PC-9 (cell line): Measurements from ENCODE around the gene PROK2. TPM values are rescaled to one million over a fixed set of nuclear protein-coding genes. Genes with fewer than 3 reads are reported as not detected.

Experiments used
- BruUV-seq: library from RNA; stranded (reverse); fragments of 400-500 nt; replicated peaks from 2 replicates; lab custom pipeline; 2021; lab: Mats Ljungman, UMichigan
- CTCF ChIA-PET: fragments of 300-600 bp; sonication (Branson Sonifier 250); formaldehyde crosslinking; loops from one replicate; lab custom pipeline; 2022; ENCODE audit warnings: antibody characterized with exemption; lab: Charles Lee
- POLR2A ChIA-PET: fragments of 300-600 bp; sonication (Branson Sonifier 250); formaldehyde crosslinking; loops from one replicate; lab custom pipeline; 2022; ENCODE audit warnings: antibody characterized with exemption; ENCODE audit not compliant: unreplicated experiment; lab: Charles Lee
- DNase-seq, 2 experiments: peaks; one replicate each; pipeline versions ENCODE4 v3.0.0 to v3.0.0-alpha.2; 2015 to 2022; ENCODE audit warnings: mixed read lengths in 1 of 2
- H2AFZ ChIP-seq: fragments of 200-600 bp; sonication (generic); 2 replicates; pipeline ENCODE4 v1.8.1; 2017; ENCODE audit warnings: antibody characterized with exemption
- H3F3A ChIP-seq: fragments of 200-600 bp; sonication (generic); 2 replicates; pipeline ENCODE4 v1.8.1; 2017; ENCODE audit warnings: antibody characterized with exemption, mild to moderate bottlenecking, low read depth; ENCODE audit not compliant: insufficient read depth
- H3K27ac ChIP-seq: fragments of 200-600 bp; sonication (generic); 2 replicates; pipeline ENCODE4 v1.6.1; 2016; ENCODE audit warnings: mixed run types
- H3K27me3 ChIP-seq: fragments of 200-600 bp; sonication (generic); 2 replicates; pipeline ENCODE4 v1.6.1; 2016; ENCODE audit warnings: low read depth, mixed run types; ENCODE audit not compliant: insufficient read depth
- H3K36me3 ChIP-seq: fragments of 200-600 bp; sonication (generic); 2 replicates; pipeline ENCODE4 v1.6.1; 2016; ENCODE audit warnings: low read depth, mixed run types
- H3K4me1 ChIP-seq: fragments of 200-600 bp; sonication (generic); replicated peaks from 2 replicates; pipeline ENCODE4 v1.6.1; 2016; ENCODE audit warnings: mixed run types; ENCODE audit not compliant: insufficient read depth
- H3K4me2 ChIP-seq: fragments of 200-600 bp; sonication (generic); 2 replicates; pipeline ENCODE4 v1.6.1; 2017; ENCODE audit warnings: mixed run types
- H3K4me3 ChIP-seq: fragments of 200-600 bp; sonication (generic); 2 replicates; pipeline ENCODE4 v1.6.1; 2016; ENCODE audit warnings: mixed run types
- H3K79me2 ChIP-seq: fragments of 200-600 bp; sonication (generic); 2 replicates; pipeline ENCODE4 v1.6.1; 2017; ENCODE audit warnings: low read depth, mixed run types
- H3K9me2 ChIP-seq: fragments of 200-600 bp; sonication (generic); 2 replicates; pipeline ENCODE4 v1.8.1; 2017; ENCODE audit warnings: mild to moderate bottlenecking; ENCODE audit not compliant: insufficient read depth
- H3K9me3 ChIP-seq: fragments of 200-600 bp; sonication (generic); 2 replicates; pipeline ENCODE4 v1.8.1; 2016; ENCODE audit warnings: low read depth; ENCODE audit not compliant: insufficient read depth
- H4K20me1 ChIP-seq: fragments of 200-600 bp; sonication (generic); 2 replicates; pipeline ENCODE4 v1.8.1; 2017; ENCODE audit not compliant: insufficient read depth
- CTCF ChIP-seq: fragments of 200-600 bp; sonication (generic); conservative IDR thresholded peaks from 2 replicates; pipeline ENCODE4 v1.6.1; 2017; ENCODE audit warnings: mixed run types, antibody characterized with exemption, mild to moderate bottlenecking, moderate library complexity
- EZH2 ChIP-seq: fragments of 200-600 bp; sonication (generic); IDR thresholded peaks from 2 replicates; pipeline ENCODE4 v1.8.0; 2017; ENCODE audit warnings: antibody characterized with exemption, low read depth
- intact Hi-C: fragments of 100-400 bp; cut with micrococcal nuclease; formaldehyde crosslinking; loops from one replicate; pipeline ENCODE4 v1.10.0; 2022; ENCODE audit not compliant: unreplicated experiment
- total RNA-seq: library from RNA; stranded (reverse); gene quantifications from 2 replicates; pipeline ENCODE4 v1.2.3, GENCODE V29; 2021

The PROK2 gene
- total RNA-seq, 1 experiment from 2014 or later, result not detected

GRCh38 chr3:71763426-71763825, 21.5 kb downstream of the PROK2 start:
- Histone ChIP-seq H3K27me3 (peaks cover 22% of the 10 kb centered on the region; the same call in 1 of the 2 replicates), H3K9me2 (no peaks in the 10 kb centered on the region), H3K9me3 (no peaks in the 10 kb centered on the region), H3K4me3 (no peak overlapping the region), H3K79me2 (no peaks in the 10 kb centered on the region), H3K27ac (no peak overlapping the region), H3K4me1 (no peaks in the 10 kb centered on the region), H4K20me1 (no peaks in the 10 kb centered on the region), H2AFZ (no peak overlapping the region), H3F3A (no peaks in the 10 kb centered on the region), H3K4me2 (no peak overlapping the region), H3K36me3 (no peaks in the 10 kb centered on the region)
- no TSS peak for BruUV-seq
- TF ChIP-seq CTCF (no peak), EZH2 (no peak)
- intact Hi-C loops, result no loop called here
- ChIA-PET CTCF (no interaction called here), POLR2A (no interaction called here)
- DNase-seq, result no peak

- Histone ChIP-seq H3K79me2 (no peaks in the 10 kb centered on the region), H2AFZ (no peak overlapping the region), H3K9me3 (no peaks in the 10 kb centered on the region), H3K27me3 (peaks cover 15% of the 10 kb centered on the region; the same call in 1 of the 2 replicates), H3K27ac (no peak overlapping the region), H4K20me1 (no peaks in the 10 kb centered on the region), H3F3A (no peaks in the 10 kb centered on the region), H3K9me2 (no peaks in the 10 kb centered on the region), H3K4me2 (no peak overlapping the region), H3K36me3 (no peaks in the 10 kb centered on the region), H3K4me3 (no peak overlapping the region), H3K4me1 (no peaks in the 10 kb centered on the region)
- intact Hi-C loops, result no loop called here
- no TSS peak for BruUV-seq
- DNase-seq, result no peak
- CTCF ChIA-PET, result no interaction called here
- no peak for TF ChIP-seq CTCF
- TF ChIP-seq EZH2, result no peak
- POLR2A ChIA-PET, result no interaction called here
Observed at GRCh38 chr3:71760140-71760539, 24.8 kb downstream of the PROK2 start.

GRCh38 chr3:71759401-71759800, 25.5 kb downstream of the PROK2 start:
- Histone ChIP-seq H3K9me3 (no peaks in the 10 kb centered on the region), H3K79me2 (no peaks in the 10 kb centered on the region), H2AFZ (no peak overlapping the region), H3K27ac (no peak overlapping the region), H3K9me2 (no peaks in the 10 kb centered on the region), H3F3A (no peaks in the 10 kb centered on the region), H3K27me3 (peaks cover 15% of the 10 kb centered on the region; the same call in 1 of the 2 replicates), H3K4me3 (no peak overlapping the region), H3K4me1 (no peaks in the 10 kb centered on the region), H3K36me3 (no peaks in the 10 kb centered on the region), H4K20me1 (no peaks in the 10 kb centered on the region), H3K4me2 (no peak overlapping the region)
- no peak for TF ChIP-seq CTCF
- no peak for TF ChIP-seq EZH2
- no TSS peak for BruUV-seq
- intact Hi-C loops, result no loop called here
- no peak for DNase-seq
- ChIA-PET POLR2A (no interaction called here), CTCF (no interaction called here)
